Thyroid gland (tissue), 4 donors: Measurements from ENCODE around the gene CDK10.

ENCODE experiments used
- POLR2A ChIP-seq, 2 donors: fragments of 450-650 bp; IDR thresholded peaks; one replicate each; pipeline ENCODE4 v1.6.1; 2017; ENCODE audit warnings: antibody characterized with exemption in 2 of 2, mild to moderate bottlenecking in 2 of 2, moderate library complexity in 1 of 2
- TF ChIP-seq, protein P1 (sequence below), 6 experiments: fragments of 200-600 bp in 3 of 6; fragments of 450-650 bp in 3 of 6; sonication (generic) in 3 of 6; IDR thresholded peaks; one replicate each; pipeline ENCODE4 v1.5.1; 2016 to 2019; ENCODE audit warnings: antibody characterized with exemption in 6 of 6, mild to moderate bottlenecking in 2 of 6, inconsistent platforms in 1 of 6, moderate library complexity in 1 of 6

- no peak for TF ChIP-seq POLR2A (IDR thresholded peaks at IDR 0.05)
- TF ChIP-seq, protein P1, sequence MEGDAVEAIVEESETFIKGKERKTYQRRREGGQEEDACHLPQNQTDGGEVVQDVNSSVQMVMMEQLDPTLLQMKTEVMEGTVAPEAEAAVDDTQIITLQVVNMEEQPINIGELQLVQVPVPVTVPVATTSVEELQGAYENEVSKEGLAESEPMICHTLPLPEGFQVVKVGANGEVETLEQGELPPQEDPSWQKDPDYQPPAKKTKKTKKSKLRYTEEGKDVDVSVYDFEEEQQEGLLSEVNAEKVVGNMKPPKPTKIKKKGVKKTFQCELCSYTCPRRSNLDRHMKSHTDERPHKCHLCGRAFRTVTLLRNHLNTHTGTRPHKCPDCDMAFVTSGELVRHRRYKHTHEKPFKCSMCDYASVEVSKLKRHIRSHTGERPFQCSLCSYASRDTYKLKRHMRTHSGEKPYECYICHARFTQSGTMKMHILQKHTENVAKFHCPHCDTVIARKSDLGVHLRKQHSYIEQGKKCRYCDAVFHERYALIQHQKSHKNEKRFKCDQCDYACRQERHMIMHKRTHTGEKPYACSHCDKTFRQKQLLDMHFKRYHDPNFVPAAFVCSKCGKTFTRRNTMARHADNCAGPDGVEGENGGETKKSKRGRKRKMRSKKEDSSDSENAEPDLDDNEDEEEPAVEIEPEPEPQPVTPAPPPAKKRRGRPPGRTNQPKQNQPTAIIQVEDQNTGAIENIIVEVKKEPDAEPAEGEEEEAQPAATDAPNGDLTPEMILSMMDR (IDR thresholded peaks at IDR 0.05): no peak
These were observed 58.3 kb downstream of the CDK10 start for GRCh38 chr16:89744813-89745212.
